Measurements from ENCODE around the gene ZNF525. TPM values are rescaled to one million over a fixed set of nuclear protein-coding genes. Genes with fewer than 3 reads are reported as not detected.

ZNF525 gene
- total RNA-seq, 2 experiments from 2014 or later = 22.4 to 25.7 TPM

DNA sequence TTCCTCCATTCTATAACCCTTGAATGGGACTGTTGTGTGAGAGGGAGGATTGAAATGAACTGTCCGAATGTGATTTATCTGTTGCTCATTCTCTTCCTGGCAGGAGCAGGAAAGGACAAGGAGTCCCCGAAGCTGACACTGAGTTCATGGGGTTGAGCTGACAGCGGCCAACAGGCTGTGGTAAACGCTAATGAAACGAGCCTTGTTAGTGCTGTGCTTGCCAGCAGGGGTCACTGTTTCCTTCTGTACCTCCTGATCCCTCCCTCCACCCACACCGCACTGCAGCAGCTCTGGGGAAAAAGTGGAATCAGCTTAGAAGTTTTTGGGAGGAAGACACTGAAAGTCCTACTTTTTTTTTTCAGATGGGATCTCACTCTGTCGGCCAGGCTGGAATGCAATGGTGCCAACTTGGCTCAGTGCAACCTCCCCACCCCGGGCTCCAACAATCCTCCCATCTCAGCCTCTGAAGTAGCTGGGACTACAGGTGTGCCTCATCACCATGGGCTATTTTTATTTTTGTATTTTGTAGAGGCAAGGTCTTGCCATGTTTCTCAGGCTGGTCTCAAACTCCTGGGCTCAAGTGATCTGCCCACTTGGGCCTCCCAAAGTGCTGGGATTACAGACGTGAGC lies 59.6 kb downstream of the ZNF525 start:
- H3K36me3 Mint-ChIP-seq = no peaks in the 10 kb centered on the region
- H3K9me3 Mint-ChIP-seq = no peaks in the 10 kb centered on the region
- H3K4me1 Mint-ChIP-seq = no peaks in the 10 kb centered on the region
- H3K4me3 Mint-ChIP-seq = no peak overlapping the region
- H3K27ac Mint-ChIP-seq = no peak overlapping the region
- peaks cover 3% of the 10 kb centered on the region for H3K27me3 Mint-ChIP-seq
- peak; percentile 62 for DNase-seq

DNA sequence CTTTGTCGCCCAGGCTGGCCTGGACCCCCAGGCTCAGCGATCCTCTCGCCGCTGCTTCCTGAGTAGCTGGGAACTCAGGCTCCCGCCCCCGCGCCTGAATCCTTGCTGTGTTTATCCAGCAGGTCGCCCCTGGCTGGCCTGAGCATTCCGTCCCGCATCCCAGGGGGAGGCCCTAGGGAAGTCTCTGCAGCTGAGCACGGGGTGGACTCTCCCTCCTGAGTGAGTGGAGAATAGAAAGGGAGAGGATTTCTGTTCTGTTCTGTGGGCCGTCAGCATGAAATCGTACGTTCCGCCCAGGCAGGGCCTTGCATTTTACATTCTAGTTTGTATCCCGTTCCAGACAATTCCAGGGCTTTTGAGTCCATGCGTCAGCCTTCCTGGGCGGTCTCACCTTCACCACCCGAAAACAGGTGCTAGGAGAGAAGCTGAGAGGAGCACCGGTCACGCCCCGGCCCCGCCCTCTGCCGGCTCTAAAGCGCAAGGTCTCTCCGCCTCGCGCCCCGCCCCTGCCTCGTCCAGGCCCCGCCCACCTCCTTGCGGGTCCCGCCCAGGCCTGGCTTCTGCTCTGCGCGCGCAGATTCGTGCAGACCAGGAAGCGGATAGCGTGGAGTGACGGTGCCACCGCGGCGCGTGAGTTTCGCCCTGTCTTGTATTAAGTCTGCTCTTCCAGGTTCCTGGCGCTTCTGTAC lies 66.0 kb downstream of the ZNF525 start, which contains the start of gene ZNF761:
Gene ZNF761, plus strand, starts transcription at position 586 of the 689 bp plus-strand sequence. CDS start 15,285 bp downstream, outside the sequence.
- DNase-seq = peak; percentile 97
- peaks cover 8% of the 10 kb centered on the region for H3K9me3 Mint-ChIP-seq
- peaks cover 26% of the 10 kb centered on the region for H3K4me1 Mint-ChIP-seq
- peak within 1 kb of the TSS; percentile 94 for H3K27ac Mint-ChIP-seq
- H3K36me3 Mint-ChIP-seq = peaks cover 44% of the 10 kb centered on the region
- H3K4me3 Mint-ChIP-seq = peak within 1 kb of the TSS; percentile 90
- no peaks in the 10 kb centered on the region for H3K27me3 Mint-ChIP-seq

GRCh38 chr19:53432088-53432661 lies 66.7 kb downstream of the ZNF525 start:
- H3K9me3 Mint-ChIP-seq = peaks cover 8% of the 10 kb centered on the region
- H3K4me1 Mint-ChIP-seq = peaks cover 26% of the 10 kb centered on the region
- H3K27ac Mint-ChIP-seq = peak overlapping the region; percentile 94
- peak overlapping the region; percentile 90 for H3K4me3 Mint-ChIP-seq
- DNase-seq = peak; percentile 22
- peaks cover 51% of the 10 kb centered on the region for H3K36me3 Mint-ChIP-seq
- H3K27me3 Mint-ChIP-seq = no peaks in the 10 kb centered on the region

Other genes with a start within 250 kb of the ZNF525 start
- gene ZNF415, start 232.8 kb upstream of the ZNF525 start, total RNA-seq = 1 to 10 TPM; 1.5 to 1.8 TPM
- 1 to 10 TPM; 7.0 to 8.6 TPM for gene ZNF347, start 206.7 kb upstream of the ZNF525 start, total RNA-seq
- gene ZNF665, start 172.3 kb upstream of the ZNF525 start, total RNA-seq = 1 to 10 TPM; 6.6 to 6.7 TPM
- 10 to 100 TPM in 1 of 2 experiments, 1 to 10 TPM in 1; 9.5 to 11.4 TPM for gene ZNF677, start 110.8 kb upstream of the ZNF525 start, total RNA-seq
- not detected for gene VN1R2, start 107.4 kb upstream of the ZNF525 start, total RNA-seq
- gene VN1R4, start 98.0 kb upstream of the ZNF525 start, total RNA-seq = not detected
- gene ZNF845, start 32.0 kb upstream of the ZNF525 start, total RNA-seq = 1 to 10 TPM; 6.7 to 7.3 TPM
- gene ZNF765, start 29.4 kb downstream of the ZNF525 start, total RNA-seq = 10 to 100 TPM; 11.9 to 12.0 TPM
- 10 to 100 TPM; 10.9 to 12.4 TPM for gene ZNF761, start 66.3 kb downstream of the ZNF525 start, total RNA-seq
- 1 to 10 TPM; 8.3 to 8.6 TPM for gene ZNF813, start 102.0 kb downstream of the ZNF525 start, total RNA-seq
- gene ZNF331, start 172.4 kb downstream of the ZNF525 start, total RNA-seq = 10 to 100 TPM; 18.1 to 21.3 TPM